ENCODE results near the gene TMEM132D. TPM values are rescaled to one million over a fixed set of nuclear protein-coding genes. Genes with fewer than 3 reads are reported as not detected.

The TMEM132D gene
- total RNA-seq, 2 experiments from 2014 or later = not detected

GRCh38 chr12:129067491-129067890, 836.3 kb downstream of the TMEM132D start:
- DNase-seq (ENCODE audit: low spot score) = no peak
- BruUV-seq (replicated peaks) = no TSS peak
- TF ChIP-seq EZH2phosphoT487 (IDR thresholded peaks at IDR 0.05; ENCODE audit: borderline replicate concordance, low read depth, low read length) (no peak), CTCF (conservative IDR thresholded peaks at IDR 0.05; ENCODE audit: low read length) (peak; percentile 24; the same call in 1 of the 2 replicates)
- Histone ChIP-seq H2AFZ (ENCODE audit: low read length) (no peak overlapping the region), H3K9me3 (ENCODE audit: low read length) (no peaks in the 10 kb centered on the region), H3K4me2 (ENCODE audit: low read length) (no peak overlapping the region), H3K79me2 (ENCODE audit: insufficient read depth, low read depth, low read length) (no peaks in the 10 kb centered on the region), H3K27ac (ENCODE audit: low read depth, low read length, poor library complexity, severe bottlenecking) (no peak overlapping the region), H3K4me1 (ENCODE audit: insufficient read depth, low read length, poor library complexity, severe bottlenecking) (no peaks in the 10 kb centered on the region), H3K4me3 (ENCODE audit: low read depth, low read length, poor library complexity, severe bottlenecking) (no peak overlapping the region), H4K20me1 (ENCODE audit: insufficient read depth, low read length) (no peaks in the 10 kb centered on the region), H3K36me3 (ENCODE audit: insufficient read depth, low read length) (no peaks in the 10 kb centered on the region), H3K9me2 (ENCODE audit: insufficient read depth, low read length) (no peaks in the 10 kb centered on the region)
- ChIA-PET CTCF (ENCODE audit: unreplicated experiment) (no interaction called here), POLR2A (no interaction called here)
- intact Hi-C loops (cut with micrococcal nuclease; ENCODE audit: unreplicated experiment) = no loop called here

- no peak for DNase-seq (ENCODE audit: low spot score)
- Histone ChIP-seq H3K4me1 (ENCODE audit: insufficient read depth, low read length, poor library complexity, severe bottlenecking) (no peaks in the 10 kb centered on the region), H3K36me3 (ENCODE audit: insufficient read depth, low read length) (no peaks in the 10 kb centered on the region), H3K4me2 (ENCODE audit: low read length) (no peak overlapping the region), H3K9me2 (ENCODE audit: insufficient read depth, low read length) (no peaks in the 10 kb centered on the region), H4K20me1 (ENCODE audit: insufficient read depth, low read length) (no peaks in the 10 kb centered on the region), H3K9me3 (ENCODE audit: low read length) (no peaks in the 10 kb centered on the region), H2AFZ (ENCODE audit: low read length) (no peak overlapping the region), H3K27ac (ENCODE audit: low read depth, low read length, poor library complexity, severe bottlenecking) (no peak overlapping the region), H3K4me3 (ENCODE audit: low read depth, low read length, poor library complexity, severe bottlenecking) (no peak overlapping the region), H3K79me2 (ENCODE audit: insufficient read depth, low read depth, low read length) (no peaks in the 10 kb centered on the region)
- ChIA-PET CTCF (ENCODE audit: unreplicated experiment) (no interaction called here), POLR2A (no interaction called here)
- no peak for TF ChIP-seq EZH2phosphoT487 (IDR thresholded peaks at IDR 0.05; ENCODE audit: borderline replicate concordance, low read depth, low read length)
- no peak for TF ChIP-seq CTCF (conservative IDR thresholded peaks at IDR 0.05; ENCODE audit: low read length)
- intact Hi-C loops (cut with micrococcal nuclease; ENCODE audit: unreplicated experiment) = no loop called here
- no TSS peak for BruUV-seq (replicated peaks)
Observed at GRCh38 chr12:129064209-129064855, 839.5 kb downstream of the TMEM132D start.

- no peak for TF ChIP-seq EZH2phosphoT487 (IDR thresholded peaks at IDR 0.05; ENCODE audit: borderline replicate concordance, low read depth, low read length)
- no peak for TF ChIP-seq CTCF (conservative IDR thresholded peaks at IDR 0.05; ENCODE audit: low read length)
- H3K4me2 ChIP-seq (ENCODE audit: low read length) = no peak overlapping the region
- ChIA-PET CTCF (ENCODE audit: unreplicated experiment) (no interaction called here), POLR2A (no interaction called here)
- no peak for DNase-seq (ENCODE audit: low spot score)
- H3K9me3 ChIP-seq (ENCODE audit: low read length) = no peaks in the 10 kb centered on the region
- BruUV-seq (replicated peaks) = no TSS peak
- H3K27ac ChIP-seq (ENCODE audit: low read depth, low read length, poor library complexity, severe bottlenecking) = no peak overlapping the region
- no peaks in the 10 kb centered on the region for H3K79me2 ChIP-seq (ENCODE audit: insufficient read depth, low read depth, low read length)
- H3K9me2 ChIP-seq (ENCODE audit: insufficient read depth, low read length) = no peaks in the 10 kb centered on the region
- intact Hi-C loops (cut with micrococcal nuclease; ENCODE audit: unreplicated experiment) = no loop called here
- H3K4me3 ChIP-seq (ENCODE audit: low read depth, low read length, poor library complexity, severe bottlenecking) = no peak overlapping the region
- H3K4me1 ChIP-seq (ENCODE audit: insufficient read depth, low read length, poor library complexity, severe bottlenecking) = no peaks in the 10 kb centered on the region
- H4K20me1 ChIP-seq (ENCODE audit: insufficient read depth, low read length) = no peaks in the 10 kb centered on the region
- H3K36me3 ChIP-seq (ENCODE audit: insufficient read depth, low read length) = no peaks in the 10 kb centered on the region
- no peak overlapping the region for H2AFZ ChIP-seq (ENCODE audit: low read length)
Observed at GRCh38 chr12:129063600-129063999, 840.2 kb downstream of the TMEM132D start.

Data from OCI-LY7 (cell line).